ENCODE data around the gene NAALADL2. TPM values are rescaled to one million over a fixed set of nuclear protein-coding genes. Genes with fewer than 3 reads are reported as not detected.

NAALADL2 gene
- total RNA-seq, 1 experiment from 2014 or later: 1.9 TPM

DNA sequence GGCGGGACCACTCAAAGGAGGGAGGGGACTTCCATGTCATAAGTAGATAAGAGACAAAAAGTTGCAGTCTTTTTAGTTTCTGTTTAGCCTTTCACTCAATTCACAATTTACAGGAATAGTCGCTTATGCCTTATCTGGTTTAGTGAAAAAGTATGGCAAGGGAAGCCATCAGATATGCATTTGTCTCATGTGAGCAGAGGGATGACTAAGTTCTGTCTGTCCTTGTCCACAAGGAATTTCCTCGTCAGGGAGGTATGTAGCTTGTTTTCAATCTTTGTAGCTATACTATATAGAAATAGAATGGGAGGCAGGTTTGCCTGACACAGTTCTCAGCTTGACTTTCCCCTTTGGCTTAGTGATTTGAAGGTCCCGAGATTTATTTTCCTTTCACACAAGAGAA, 882.8 kb downstream of the NAALADL2 start:
- H3K4me1 ChIP-seq (ENCODE audit: insufficient read depth, low read length): peaks cover 56% of the 10 kb centered on the region
- H3K4me3 ChIP-seq (ENCODE audit: low read length): no peak overlapping the region
- no peaks in the 10 kb centered on the region for H3K9me2 ChIP-seq (replicated peaks; ENCODE audit: low read length)
- no peak overlapping the region for H3K4me2 ChIP-seq (ENCODE audit: low read length)
- no peaks in the 10 kb centered on the region for H3K36me3 ChIP-seq (ENCODE audit: low read depth, low read length)
- H4K20me1 ChIP-seq (ENCODE audit: low read length): no peaks in the 10 kb centered on the region
- ChIA-PET CTCF (no interaction called here), POLR2A (ENCODE audit: unreplicated experiment) (no interaction called here)
- H3F3A ChIP-seq (ENCODE audit: low read length, unreplicated experiment): no peaks in the 10 kb centered on the region
- intact Hi-C loops (cut with micrococcal nuclease): loop anchor here (10.0 kb wide), 2 partner anchors 137 to 587 kb away; no protein-coding TSS in a partner anchor
- DNase-seq (peak; percentile 58), ATAC-seq (no peak)
- no peaks in the 10 kb centered on the region for H3K79me2 ChIP-seq (ENCODE audit: low read length)
- no TSS peak for BruUV-seq (replicated peaks)
- no peak overlapping the region for H3K27ac ChIP-seq (ENCODE audit: low read length)
- no peak overlapping the region for H2AFZ ChIP-seq (ENCODE audit: low read length)
- no peaks in the 10 kb centered on the region for H3K9me3 ChIP-seq (ENCODE audit: low read length)
- TF ChIP-seq EZH2 (IDR thresholded peaks at IDR 0.05; ENCODE audit: low read length, unreplicated experiment): no peak
- TF ChIP-seq EZH2phosphoT487 (IDR thresholded peaks at IDR 0.05; ENCODE audit: borderline replicate concordance, low read length): no peak
- no peak for TF ChIP-seq CTCF (conservative IDR thresholded peaks at IDR 0.05; ENCODE audit: low read depth, low read length)
- H3K9ac ChIP-seq (ENCODE audit: low read length): no peak overlapping the region
- H3K27me3 ChIP-seq (ENCODE audit: low read length): no peaks in the 10 kb centered on the region

GRCh38 chr3:175743733-175744400, 884.7 kb downstream of the NAALADL2 start:
- TF ChIP-seq EZH2 (IDR thresholded peaks at IDR 0.05; ENCODE audit: low read length, unreplicated experiment) (no peak), EZH2phosphoT487 (IDR thresholded peaks at IDR 0.05; ENCODE audit: borderline replicate concordance, low read length) (no peak), CTCF (conservative IDR thresholded peaks at IDR 0.05; ENCODE audit: low read depth, low read length) (no peak)
- intact Hi-C loops (cut with micrococcal nuclease): loop anchor here (10.0 kb wide), 2 partner anchors 139 to 589 kb away; no protein-coding TSS in a partner anchor
- Histone ChIP-seq H2AFZ (ENCODE audit: low read length) (peak overlapping the region; percentile 20), H4K20me1 (ENCODE audit: low read length) (no peaks in the 10 kb centered on the region), H3K27me3 (ENCODE audit: low read length) (no peaks in the 10 kb centered on the region), H3K36me3 (ENCODE audit: low read depth, low read length) (no peaks in the 10 kb centered on the region), H3F3A (ENCODE audit: low read length, unreplicated experiment) (peaks cover 3% of the 10 kb centered on the region), H3K79me2 (ENCODE audit: low read length) (no peaks in the 10 kb centered on the region), H3K9ac (ENCODE audit: low read length) (no peak overlapping the region), H3K4me1 (ENCODE audit: insufficient read depth, low read length) (peaks cover 55% of the 10 kb centered on the region), H3K9me2 (replicated peaks; ENCODE audit: low read length) (no peaks in the 10 kb centered on the region), H3K4me2 (ENCODE audit: low read length) (peak overlapping the region; percentile 53), H3K27ac (ENCODE audit: low read length) (peak overlapping the region; percentile 68), H3K4me3 (ENCODE audit: low read length) (no peak overlapping the region), H3K9me3 (ENCODE audit: low read length) (no peaks in the 10 kb centered on the region)
- DNase-seq: peak; percentile 92
- BruUV-seq (replicated peaks): no TSS peak
- ChIA-PET POLR2A (ENCODE audit: unreplicated experiment) (no interaction called here), CTCF (no interaction called here)
- ATAC-seq: peak; percentile 93

DNA sequence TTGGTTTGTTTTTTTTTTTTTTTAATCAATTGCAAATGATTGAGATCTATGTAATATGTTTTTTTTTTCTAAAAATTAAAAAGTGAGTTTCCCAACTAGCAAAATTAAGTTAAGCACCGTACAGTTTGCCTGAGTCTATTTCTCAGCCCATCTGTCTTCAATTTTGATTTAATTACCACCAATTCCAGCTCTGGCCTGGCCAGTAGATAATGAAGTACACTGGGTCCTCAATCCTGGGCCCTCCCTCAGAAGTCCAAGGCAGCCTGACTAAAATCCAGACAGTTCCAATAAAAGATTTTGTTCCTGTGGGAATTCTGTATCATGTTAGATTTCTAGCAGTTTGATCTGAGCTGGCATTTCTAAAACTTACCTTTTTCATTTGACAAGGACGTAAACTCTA, 887.2 kb downstream of the NAALADL2 start:
- no peak for ATAC-seq
- no peak for TF ChIP-seq EZH2 (IDR thresholded peaks at IDR 0.05; ENCODE audit: low read length, unreplicated experiment)
- no peak for TF ChIP-seq EZH2phosphoT487 (IDR thresholded peaks at IDR 0.05; ENCODE audit: borderline replicate concordance, low read length)
- no peak for TF ChIP-seq CTCF (conservative IDR thresholded peaks at IDR 0.05; ENCODE audit: low read depth, low read length)
- no peak overlapping the region for H3K27ac ChIP-seq (ENCODE audit: low read length)
- no peaks in the 10 kb centered on the region for H3K9me3 ChIP-seq (ENCODE audit: low read length)
- no peak overlapping the region for H2AFZ ChIP-seq (ENCODE audit: low read length)
- H3K4me1 ChIP-seq (ENCODE audit: insufficient read depth, low read length): peaks cover 46% of the 10 kb centered on the region
- H3K27me3 ChIP-seq (ENCODE audit: low read length): no peaks in the 10 kb centered on the region
- H3F3A ChIP-seq (ENCODE audit: low read length, unreplicated experiment): peaks cover 3% of the 10 kb centered on the region
- no peak overlapping the region for H3K4me3 ChIP-seq (ENCODE audit: low read length)
- ChIA-PET CTCF (no interaction called here), POLR2A (ENCODE audit: unreplicated experiment) (no interaction called here)
- H3K36me3 ChIP-seq (ENCODE audit: low read depth, low read length): no peaks in the 10 kb centered on the region
- no peaks in the 10 kb centered on the region for H3K9me2 ChIP-seq (replicated peaks; ENCODE audit: low read length)
- no peaks in the 10 kb centered on the region for H4K20me1 ChIP-seq (ENCODE audit: low read length)
- H3K79me2 ChIP-seq (ENCODE audit: low read length): no peaks in the 10 kb centered on the region
- H3K4me2 ChIP-seq (ENCODE audit: low read length): no peak overlapping the region
- no peak for DNase-seq
- no TSS peak for BruUV-seq (replicated peaks)
- no peak overlapping the region for H3K9ac ChIP-seq (ENCODE audit: low read length)
- intact Hi-C loops (cut with micrococcal nuclease): loop anchor here (10.0 kb wide), 2 partner anchors 142 to 592 kb away; no protein-coding TSS in a partner anchor
